GM23338 (cell line): ENCODE measurements around the gene SCUBE2. TPM values are rescaled to one million over a fixed set of nuclear protein-coding genes. Genes with fewer than 3 reads are reported as not detected.

ENCODE experiments used
- ATAC-seq: fragments of 200-7000 bp; cut with Tn5 transposase; 3 replicates; pipeline ENCODE4 v1.9.1; 2020
- DNase-seq: peaks from one replicate; pipeline ENCODE4 v3.0.0-alpha.2; 2015; ENCODE audit warnings: low spot score
- H2AFZ ChIP-seq: fragments of 200-600 bp; sonication (generic); 2 replicates; pipeline ENCODE4 v1.8.0; 2016; ENCODE audit warnings: antibody characterized with exemption, mild to moderate bottlenecking, moderate library complexity
- H3F3A ChIP-seq: fragments of 200-600 bp; sonication (generic); replicated peaks from 2 replicates; pipeline ENCODE4 v1.8.0; 2017; ENCODE audit warnings: antibody characterized with exemption, mixed run types, low read depth
- H3K27ac ChIP-seq: fragments of 200-600 bp; sonication (generic); 2 replicates; pipeline ENCODE4 v1.6.1; 2016; ENCODE audit warnings: low read depth
- H3K27me3 ChIP-seq: fragments of 200-600 bp; sonication (generic); 2 replicates; pipeline ENCODE4 v1.8.0; 2016; ENCODE audit warnings: mild to moderate bottlenecking, mixed run types, moderate library complexity; ENCODE audit not compliant: insufficient read depth
- H3K36me3 ChIP-seq: fragments of 200-600 bp; sonication (generic); 2 replicates; pipeline ENCODE4 v1.8.0; 2016; ENCODE audit warnings: mild to moderate bottlenecking; ENCODE audit not compliant: insufficient read depth
- H3K4me1 ChIP-seq: fragments of 200-600 bp; sonication (generic); 2 replicates; pipeline ENCODE4 v1.8.0; 2016; ENCODE audit warnings: mild to moderate bottlenecking, moderate library complexity; ENCODE audit not compliant: insufficient read depth
- H3K4me2 ChIP-seq: fragments of 200-600 bp; sonication (generic); 2 replicates; pipeline ENCODE4 v1.7.1; 2017; ENCODE audit warnings: mixed run types
- H3K4me3 ChIP-seq: fragments of 200-600 bp; sonication (generic); 2 replicates; pipeline ENCODE4 v1.6.1; 2016; ENCODE audit warnings: mixed run types
- H3K79me2 ChIP-seq: fragments of 200-600 bp; sonication (generic); replicated peaks from 2 replicates; pipeline ENCODE4 v1.8.0; 2017; ENCODE audit warnings: mild to moderate bottlenecking; ENCODE audit not compliant: insufficient read depth
- H3K9me2 ChIP-seq: fragments of 200-600 bp; sonication (generic); 2 replicates; pipeline ENCODE4 v1.8.0; 2017; ENCODE audit not compliant: insufficient read depth
- H4K20me1 ChIP-seq: fragments of 200-600 bp; sonication (generic); replicated peaks from 2 replicates; pipeline ENCODE4 v1.8.0; 2017; ENCODE audit warnings: mild to moderate bottlenecking; ENCODE audit not compliant: insufficient read depth
- H3K27ac Mint-ChIP-seq: 2 replicates; pipeline ENCODE4 v1.8.0; 2020; ENCODE audit warnings: inconsistent platforms, mild to moderate bottlenecking, moderate library complexity, mixed read lengths
- H3K27me3 Mint-ChIP-seq: 3 replicates; pipeline ENCODE4 v1.8.0; 2022; ENCODE audit warnings: low read depth, mild to moderate bottlenecking, moderate library complexity, mixed read lengths, inconsistent platforms; ENCODE audit not compliant: insufficient read depth, poor library complexity
- H3K36me3 Mint-ChIP-seq: 3 replicates; pipeline ENCODE4 v1.8.0; 2021; ENCODE audit warnings: low read depth, mild to moderate bottlenecking, inconsistent platforms, moderate library complexity, mixed read lengths
- H3K4me1 Mint-ChIP-seq: 3 replicates; pipeline ENCODE4 v1.8.0; 2020; ENCODE audit warnings: mild to moderate bottlenecking, inconsistent platforms, mixed read lengths
- H3K4me3 Mint-ChIP-seq: 3 replicates; pipeline ENCODE4 v1.8.0; 2021; ENCODE audit warnings: moderate library complexity, mild to moderate bottlenecking, inconsistent platforms, mixed read lengths
- H3K9me3 Mint-ChIP-seq: 3 replicates; pipeline ENCODE4 v1.8.0; 2020; ENCODE audit warnings: moderate library complexity, mild to moderate bottlenecking, inconsistent platforms, mixed read lengths
- EZH2phosphoT487 ChIP-seq: fragments of 200-600 bp; sonication (generic); IDR thresholded peaks from one replicate; pipeline ENCODE4 v1.8.1; 2018; ENCODE audit warnings: antibody characterized with exemption; ENCODE audit not compliant: unreplicated experiment
- JUNB ChIP-seq: IDR thresholded peaks from one replicate; pipeline ENCODE4 v1.6.1; 2016; ENCODE audit warnings: antibody characterized with exemption; ENCODE audit not compliant: unreplicated experiment
- NANOG ChIP-seq: IDR thresholded peaks from 2 replicates; pipeline ENCODE4 v1.6.1; 2016; ENCODE audit warnings: antibody characterized with exemption, borderline replicate concordance
- POLR2AphosphoS5 ChIP-seq: IDR thresholded peaks from 2 replicates; pipeline ENCODE4 v1.6.1; 2016; ENCODE audit warnings: antibody characterized with exemption, low read depth
- STAT1 ChIP-seq: IDR thresholded peaks from one replicate; pipeline ENCODE4 v1.6.1; 2016; ENCODE audit warnings: antibody characterized with exemption; ENCODE audit not compliant: unreplicated experiment
- ZNF114 ChIP-seq: fragments of 250-450 bp; sonication (Bioruptor Pico); IDR thresholded peaks from 2 replicates; pipeline ENCODE4 v1.5.0; 2020; ENCODE audit warnings: mild to moderate bottlenecking, moderate library complexity
- ZNF331 ChIP-seq: fragments of 250-450 bp; sonication (Bioruptor Pico); IDR thresholded peaks from 2 replicates; pipeline ENCODE4 v1.5.0; 2020; ENCODE audit warnings: low read depth, mild to moderate bottlenecking, moderate library complexity
- polyA plus RNA-seq: library from polyadenylated mRNA; unstranded; fragments of >200 nt; fragmentation: Nextera tagmentation; extraction: Ambion mirVana; gene quantifications from 2 replicates; pipeline ENCODE4 v1.2.1, GENCODE V29; 2016
- total RNA-seq: library from RNA; depleted of rRNA; stranded (reverse); fragments of >200 nt; shearing (Covaris generic); gene quantifications from 2 replicates; pipeline ENCODE4 v1.2.3, GENCODE V29; 2014
- TF ChIP-seq, protein P1 (sequence below), 2 experiments: fragments of 200-600 bp in 1 of 2; sonication (generic) in 1 of 2; conservative IDR thresholded peaks; 2 replicates each; pipeline versions ENCODE4 v1.5.1 to v1.6.1; 2016 to 2017; ENCODE audit warnings: antibody characterized with exemption in 2 of 2, low read depth in 2 of 2, mild to moderate bottlenecking in 2 of 2, moderate library complexity in 1 of 2
- TF ChIP-seq, protein P2 (sequence below): IDR thresholded peaks from 2 replicates; pipeline ENCODE4 v1.6.1; 2016; ENCODE audit warnings: antibody characterized with exemption
- TF ChIP-seq, protein P3 (sequence below): IDR thresholded peaks from one replicate; pipeline ENCODE4 v1.6.1; 2018; ENCODE audit warnings: antibody characterized with exemption; ENCODE audit not compliant: unreplicated experiment

SCUBE2 gene
- total and polyA plus RNA-seq, 2 experiments from 2014 or later: 0.47 to 0.63 TPM

DNA sequence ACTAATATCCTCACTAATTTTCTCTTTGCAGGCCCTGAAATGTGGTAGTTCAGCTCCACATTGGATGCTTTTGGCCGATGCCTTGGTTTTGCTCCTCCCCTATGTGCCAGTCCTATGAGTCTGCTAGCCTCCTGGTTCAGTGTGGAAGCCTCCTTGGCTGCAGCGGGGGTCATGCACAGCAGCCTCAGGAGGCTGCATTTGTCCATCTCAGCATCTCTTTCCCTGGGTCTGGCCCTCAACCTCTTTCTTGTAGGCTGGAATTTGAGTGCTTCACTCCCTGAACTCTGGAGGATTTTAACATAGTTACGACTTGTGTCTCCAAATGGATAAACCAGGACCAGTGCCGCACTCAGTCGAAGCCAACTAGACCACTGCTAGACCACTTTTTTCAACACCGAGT lies 34.9 kb downstream of the SCUBE2 start:
- Histone ChIP-seq H3K36me3 (no peaks in the 10 kb centered on the region), H3K4me2 (no peak overlapping the region), H3K27me3 (no peaks in the 10 kb centered on the region), H3K79me2 (no peaks in the 10 kb centered on the region), H4K20me1 (no peaks in the 10 kb centered on the region), H3K27ac (no peak overlapping the region), H3K4me3 (no peak overlapping the region), H3K4me1 (no peaks in the 10 kb centered on the region; the same call in 1 of the 2 replicates), H2AFZ (0 out of 2 replicates have a peak overlapping the region, but pooled peaks have one; percentile 16), H3K9me2 (no peaks in the 10 kb centered on the region), H3F3A (no peaks in the 10 kb centered on the region)
- Mint-ChIP-seq H3K4me3 (no peak overlapping the region), H3K9me3 (no peaks in the 10 kb centered on the region), H3K27me3 (peaks cover 1% of the 10 kb centered on the region), H3K36me3 (no peaks in the 10 kb centered on the region), H3K27ac (no peak overlapping the region), H3K4me1 (peaks cover 3% of the 10 kb centered on the region; the same call in 1 of the 3 replicates)
- ATAC-seq (peak; percentile 16; the same call in 2 of the 3 replicates), DNase-seq (no peak)
- TF ChIP-seq JUNB (no peak), POLR2AphosphoS5 (no peak), ZNF114 (CRISPR knock-in tag) (no peak), NANOG (no peak), EZH2phosphoT487 (no peak)
- TF ChIP-seq, protein P1, sequence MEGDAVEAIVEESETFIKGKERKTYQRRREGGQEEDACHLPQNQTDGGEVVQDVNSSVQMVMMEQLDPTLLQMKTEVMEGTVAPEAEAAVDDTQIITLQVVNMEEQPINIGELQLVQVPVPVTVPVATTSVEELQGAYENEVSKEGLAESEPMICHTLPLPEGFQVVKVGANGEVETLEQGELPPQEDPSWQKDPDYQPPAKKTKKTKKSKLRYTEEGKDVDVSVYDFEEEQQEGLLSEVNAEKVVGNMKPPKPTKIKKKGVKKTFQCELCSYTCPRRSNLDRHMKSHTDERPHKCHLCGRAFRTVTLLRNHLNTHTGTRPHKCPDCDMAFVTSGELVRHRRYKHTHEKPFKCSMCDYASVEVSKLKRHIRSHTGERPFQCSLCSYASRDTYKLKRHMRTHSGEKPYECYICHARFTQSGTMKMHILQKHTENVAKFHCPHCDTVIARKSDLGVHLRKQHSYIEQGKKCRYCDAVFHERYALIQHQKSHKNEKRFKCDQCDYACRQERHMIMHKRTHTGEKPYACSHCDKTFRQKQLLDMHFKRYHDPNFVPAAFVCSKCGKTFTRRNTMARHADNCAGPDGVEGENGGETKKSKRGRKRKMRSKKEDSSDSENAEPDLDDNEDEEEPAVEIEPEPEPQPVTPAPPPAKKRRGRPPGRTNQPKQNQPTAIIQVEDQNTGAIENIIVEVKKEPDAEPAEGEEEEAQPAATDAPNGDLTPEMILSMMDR (conservative IDR thresholded peaks at IDR 0.05; ENCODE audit: low read depth in 2 of 2): no peak

DNA sequence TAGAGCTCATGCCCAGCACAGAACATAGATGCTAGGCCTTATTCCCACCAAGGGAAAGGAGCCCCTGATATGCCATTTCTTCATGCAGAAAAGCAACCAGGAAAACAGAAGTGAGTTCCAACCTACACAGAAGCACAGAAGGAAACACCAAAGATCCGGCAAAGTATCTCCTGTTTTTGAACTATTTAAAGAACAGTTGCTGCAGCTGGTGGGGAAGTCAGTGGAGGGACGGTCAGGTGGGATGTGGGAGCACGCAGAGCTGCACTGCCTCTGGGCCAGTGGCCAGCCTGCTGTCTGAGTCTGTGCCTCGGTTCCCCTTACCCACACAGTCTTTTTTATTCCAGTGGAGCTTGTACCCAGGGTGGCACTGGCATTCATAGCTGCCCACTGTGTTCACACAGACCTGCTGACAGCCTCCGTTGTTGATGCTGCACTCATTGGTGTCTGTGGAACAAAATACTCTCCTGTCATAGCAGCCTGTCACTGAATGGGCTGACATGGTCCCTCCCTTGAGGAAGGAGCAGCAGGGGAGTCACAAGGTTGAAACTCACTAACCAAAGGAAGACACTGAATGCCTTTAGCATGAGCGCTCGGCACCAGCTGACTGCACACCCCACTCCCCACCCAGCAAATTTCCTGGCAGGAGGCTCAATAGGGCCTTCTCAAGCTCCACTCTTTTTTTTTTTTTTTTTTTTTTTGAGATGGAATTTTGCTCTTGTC lies 37.9 kb downstream of the SCUBE2 start:
- Histone ChIP-seq H3K4me3 (no peak overlapping the region), H3K27ac (no peak overlapping the region), H3K4me1 (no peaks in the 10 kb centered on the region; the same call in 1 of the 2 replicates), H2AFZ (no peak overlapping the region), H3F3A (no peaks in the 10 kb centered on the region), H3K9me2 (no peaks in the 10 kb centered on the region), H3K36me3 (no peaks in the 10 kb centered on the region), H3K79me2 (no peaks in the 10 kb centered on the region), H3K27me3 (no peaks in the 10 kb centered on the region), H3K4me2 (no peak overlapping the region), H4K20me1 (no peaks in the 10 kb centered on the region)
- Mint-ChIP-seq H3K27me3 (peaks cover 1% of the 10 kb centered on the region), H3K4me1 (no peaks in the 10 kb centered on the region; the same call in 2 of the 3 replicates), H3K36me3 (no peaks in the 10 kb centered on the region), H3K9me3 (no peaks in the 10 kb centered on the region), H3K27ac (no peak overlapping the region), H3K4me3 (no peak overlapping the region)
- DNase-seq (no peak), ATAC-seq (no peak)
- TF ChIP-seq, protein P1 (conservative IDR thresholded peaks at IDR 0.05; ENCODE audit: low read depth in 2 of 2): no peak
- TF ChIP-seq STAT1 (no peak), NANOG (no peak), ZNF114 (CRISPR knock-in tag) (no peak), JUNB (no peak), POLR2AphosphoS5 (no peak), ZNF331 (CRISPR knock-in tag) (no peak)
- TF ChIP-seq, protein P2, sequence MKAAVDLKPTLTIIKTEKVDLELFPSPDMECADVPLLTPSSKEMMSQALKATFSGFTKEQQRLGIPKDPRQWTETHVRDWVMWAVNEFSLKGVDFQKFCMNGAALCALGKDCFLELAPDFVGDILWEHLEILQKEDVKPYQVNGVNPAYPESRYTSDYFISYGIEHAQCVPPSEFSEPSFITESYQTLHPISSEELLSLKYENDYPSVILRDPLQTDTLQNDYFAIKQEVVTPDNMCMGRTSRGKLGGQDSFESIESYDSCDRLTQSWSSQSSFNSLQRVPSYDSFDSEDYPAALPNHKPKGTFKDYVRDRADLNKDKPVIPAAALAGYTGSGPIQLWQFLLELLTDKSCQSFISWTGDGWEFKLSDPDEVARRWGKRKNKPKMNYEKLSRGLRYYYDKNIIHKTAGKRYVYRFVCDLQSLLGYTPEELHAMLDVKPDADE: no peak
- TF ChIP-seq, protein P3, sequence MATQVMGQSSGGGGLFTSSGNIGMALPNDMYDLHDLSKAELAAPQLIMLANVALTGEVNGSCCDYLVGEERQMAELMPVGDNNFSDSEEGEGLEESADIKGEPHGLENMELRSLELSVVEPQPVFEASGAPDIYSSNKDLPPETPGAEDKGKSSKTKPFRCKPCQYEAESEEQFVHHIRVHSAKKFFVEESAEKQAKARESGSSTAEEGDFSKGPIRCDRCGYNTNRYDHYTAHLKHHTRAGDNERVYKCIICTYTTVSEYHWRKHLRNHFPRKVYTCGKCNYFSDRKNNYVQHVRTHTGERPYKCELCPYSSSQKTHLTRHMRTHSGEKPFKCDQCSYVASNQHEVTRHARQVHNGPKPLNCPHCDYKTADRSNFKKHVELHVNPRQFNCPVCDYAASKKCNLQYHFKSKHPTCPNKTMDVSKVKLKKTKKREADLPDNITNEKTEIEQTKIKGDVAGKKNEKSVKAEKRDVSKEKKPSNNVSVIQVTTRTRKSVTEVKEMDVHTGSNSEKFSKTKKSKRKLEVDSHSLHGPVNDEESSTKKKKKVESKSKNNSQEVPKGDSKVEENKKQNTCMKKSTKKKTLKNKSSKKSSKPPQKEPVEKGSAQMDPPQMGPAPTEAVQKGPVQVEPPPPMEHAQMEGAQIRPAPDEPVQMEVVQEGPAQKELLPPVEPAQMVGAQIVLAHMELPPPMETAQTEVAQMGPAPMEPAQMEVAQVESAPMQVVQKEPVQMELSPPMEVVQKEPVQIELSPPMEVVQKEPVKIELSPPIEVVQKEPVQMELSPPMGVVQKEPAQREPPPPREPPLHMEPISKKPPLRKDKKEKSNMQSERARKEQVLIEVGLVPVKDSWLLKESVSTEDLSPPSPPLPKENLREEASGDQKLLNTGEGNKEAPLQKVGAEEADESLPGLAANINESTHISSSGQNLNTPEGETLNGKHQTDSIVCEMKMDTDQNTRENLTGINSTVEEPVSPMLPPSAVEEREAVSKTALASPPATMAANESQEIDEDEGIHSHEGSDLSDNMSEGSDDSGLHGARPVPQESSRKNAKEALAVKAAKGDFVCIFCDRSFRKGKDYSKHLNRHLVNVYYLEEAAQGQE: no peak
